SK-N-SH (cell line): ENCODE measurements around the gene CCNG1. TPM values are rescaled to one million over a fixed set of nuclear protein-coding genes. Genes with fewer than 3 reads are reported as not detected.

Experiments used
- CTCF ChIA-PET: fragments of 300-600, 350-600 bp; formaldehyde crosslinking; extraction: SDS; loops from one replicate; lab custom pipeline; 2021; lab: Yijun Ruan, JAX
- POLR2A ChIA-PET: fragments of 350-600 bp; sonication (Branson Sonifier 250); formaldehyde crosslinking; extraction: SDS; loops from one replicate; lab custom pipeline; 2020; ENCODE audit warnings: antibody characterized with exemption, inconsistent platforms; lab: Yijun Ruan, JAX
- DNase-seq: peaks from one replicate; pipeline ENCODE4 v3.0.0; 2012
- H2AFZ ChIP-seq: fragments of 200-600 bp; sonication (generic); 2 replicates; pipeline ENCODE4 v1.8.1; 2016; ENCODE audit warnings: antibody characterized with exemption, mild to moderate bottlenecking, low read depth
- H3F3A ChIP-seq: fragments of 200-600 bp; sonication (generic); replicated peaks from 2 replicates; pipeline ENCODE3; 2016; ENCODE audit warnings: antibody characterized with exemption, mild to moderate bottlenecking; ENCODE audit not compliant: insufficient read depth
- H3K27ac ChIP-seq, 2 experiments: fragments of 200-500 bp in 1 of 2; fragments of 200-600 bp in 1 of 2; sonication (Bioruptor generic) in 1 of 2; sonication (generic), shearing (Covaris generic) in 1 of 2; 2 replicates each; pipeline versions ENCODE4 v1.5.1 to v1.6.1; 2014 to 2016; ENCODE audit warnings: low read depth in 2 of 2, inconsistent platforms in 1 of 2, low read length in 1 of 2, mild to moderate bottlenecking in 1 of 2, mixed read lengths in 1 of 2
- H3K27me3 ChIP-seq: fragments of 200-600 bp; sonication (generic), shearing (Covaris generic); 2 replicates; pipeline ENCODE4 v1.6.1; 2016; ENCODE audit warnings: mixed run types; ENCODE audit not compliant: insufficient read depth
- H3K36me3 ChIP-seq, 2 experiments: fragments of 200-500 bp in 1 of 2; fragments of 200-600 bp in 1 of 2; sonication (Bioruptor generic) in 1 of 2; sonication (generic) in 1 of 2; replicated peaks in 1 of 2; 2 replicates each; pipeline versions ENCODE3 to v1.5.1; 2014 to 2016; ENCODE audit warnings: low read length in 1 of 2, mild to moderate bottlenecking in 1 of 2; ENCODE audit not compliant: insufficient read depth in 2 of 2, control insufficient read depth in 1 of 2
- H3K4me1 ChIP-seq, 2 experiments: fragments of 200-500 bp in 1 of 2; fragments of 200-600 bp in 1 of 2; sonication (Bioruptor generic) in 1 of 2; sonication (generic), shearing (Covaris generic) in 1 of 2; 2 replicates each; pipeline versions ENCODE4 v1.5.1 to v1.6.1; 2014 to 2016; ENCODE audit warnings: low read depth in 1 of 2, low read length in 1 of 2, mixed run types in 1 of 2; ENCODE audit not compliant: insufficient read depth in 2 of 2, control insufficient read depth in 1 of 2
- H3K4me2 ChIP-seq: fragments of 200-600 bp; sonication (generic), shearing (Covaris generic); 2 replicates; pipeline ENCODE4 v1.6.1; 2017; ENCODE audit warnings: mixed run types
- H3K4me3 ChIP-seq, 2 experiments: fragments of 200-500 bp in 1 of 2; fragments of 200-600 bp in 1 of 2; sonication (Bioruptor generic) in 1 of 2; sonication (generic), shearing (Covaris generic) in 1 of 2; 2 replicates each; pipeline versions ENCODE4 v1.5.1 to v1.8.1; 2014 to 2016; ENCODE audit warnings: low read depth in 2 of 2, inconsistent platforms in 1 of 2, low read length in 1 of 2, mild to moderate bottlenecking in 1 of 2, mixed read lengths in 1 of 2, moderate library complexity in 1 of 2
- H3K79me2 ChIP-seq: fragments of 200-600 bp; sonication (generic); 2 replicates; pipeline ENCODE4 v1.8.1; 2017; ENCODE audit warnings: mild to moderate bottlenecking; ENCODE audit not compliant: insufficient read depth
- H3K9ac ChIP-seq: fragments of 200-600 bp; sonication (generic); 2 replicates; pipeline ENCODE4 v1.6.1; 2017; ENCODE audit warnings: mixed run types
- H3K9me2 ChIP-seq: fragments of 200-600 bp; sonication (generic); 2 replicates; pipeline ENCODE4 v1.6.1; 2017; ENCODE audit warnings: mixed run types
- H3K9me3 ChIP-seq: fragments of 200-600 bp; sonication (generic); 2 replicates; pipeline ENCODE4 v1.6.1; 2017; ENCODE audit warnings: mixed run types, mild to moderate bottlenecking, moderate library complexity
- H4K20me1 ChIP-seq: fragments of 200-600 bp; sonication (generic); 2 replicates; pipeline ENCODE4 v1.6.1; 2017; ENCODE audit warnings: mild to moderate bottlenecking, mixed run types; ENCODE audit not compliant: insufficient read depth
- CHD2 ChIP-seq: fragments of 150-350 bp; IDR thresholded peaks from 2 replicates; pipeline ENCODE4 v1.6.1; 2018; ENCODE audit warnings: low read length; ENCODE audit not compliant: partially characterized antibody
- EP300 ChIP-seq, 2 experiments: IDR thresholded peaks; 2 replicates each; pipeline versions ENCODE4 v1.4.0 to v1.6.1; 2012; ENCODE audit warnings: borderline replicate concordance in 1 of 2, low read depth in 1 of 2, low read length in 1 of 2
- EZH2phosphoT487 ChIP-seq: fragments of 200-600 bp; sonication (generic); IDR thresholded peaks from 2 replicates; pipeline ENCODE4 v1.6.1; 2017; ENCODE audit warnings: low read depth, mixed run types, mild to moderate bottlenecking, antibody characterized with exemption, moderate library complexity, borderline replicate concordance
- FOXJ3 ChIP-seq: sonication (generic); formaldehyde crosslinking; IDR thresholded peaks from 2 replicates; pipeline ENCODE4 v1.5.1; 2020; ENCODE audit warnings: mild to moderate bottlenecking, missing genetic modification reagents
- GATA2 ChIP-seq: sonication (generic); formaldehyde crosslinking; IDR thresholded peaks from 2 replicates; pipeline ENCODE4 v1.5.0; 2020; ENCODE audit warnings: mild to moderate bottlenecking, missing genetic modification reagents
- IRF3 ChIP-seq: fragments of 150-350 bp; IDR thresholded peaks from 2 replicates; pipeline ENCODE4 v1.6.1; 2016; ENCODE audit warnings: mild to moderate bottlenecking, low read depth, low read length
- JUND ChIP-seq: IDR thresholded peaks from 2 replicates; pipeline ENCODE4 v1.4.0; 2012
- NFIC ChIP-seq: IDR thresholded peaks from 2 replicates; pipeline ENCODE4 v1.4.0; 2012; ENCODE audit warnings: borderline replicate concordance
- RAD21 ChIP-seq: IDR thresholded peaks from 2 replicates; pipeline ENCODE4 v1.6.1; 2012; ENCODE audit warnings: mild to moderate bottlenecking, low read length
- RCOR1 ChIP-seq: fragments of 150-350 bp; IDR thresholded peaks from 2 replicates; pipeline ENCODE4 v1.6.1; 2017; ENCODE audit warnings: antibody characterized with exemption, low read length
- REST ChIP-seq: IDR thresholded peaks from 2 replicates; pipeline ENCODE4 v1.6.1; 2012; ENCODE audit warnings: mild to moderate bottlenecking, low read depth, low read length, moderate library complexity
- TAF1 ChIP-seq: IDR thresholded peaks from 2 replicates; pipeline ENCODE4 v1.6.1; 2012; ENCODE audit warnings: low read depth, mild to moderate bottlenecking, low read length, moderate library complexity, borderline replicate concordance
- TCF12 ChIP-seq: IDR thresholded peaks from 2 replicates; pipeline ENCODE4 v1.4.0; 2012
- TEAD4 ChIP-seq: IDR thresholded peaks from 2 replicates; pipeline ENCODE4 v1.4.0; 2012; ENCODE audit warnings: mild to moderate bottlenecking, borderline replicate concordance; ENCODE audit not compliant: insufficient read depth
- WGBS: methylation state at CpG from one replicate; pipeline ENCODE4 v1.1.6; 2017; ENCODE audit warnings: low lambda C conversion rate; 5-methylcytosine and 5-hydroxymethylcytosine counted together
- polyA plus RNA-seq, 3 experiments: library from polyadenylated mRNA; depleted of rRNA; stranded (reverse); fragments of >200 nt; gene quantifications; 2 replicates each; pipeline ENCODE4 v1.2.3, GENCODE V29; 2012

CCNG1 gene
- polyA plus RNA-seq, 1 of the 3 experiments (the other 2 are of a cell fraction): 49.0 TPM

GRCh38 chr5:163456840-163457239, 19.4 kb downstream of the CCNG1 start (continued):
- TF ChIP-seq TEAD4 (no peak), RAD21 (no peak), FOXJ3 (CRISPR knock-in tag) (no peak), TCF12 (no peak), RCOR1 (no peak), CHD2 (no peak), REST (no peak), NFIC (no peak), JUND (no peak), EP300 (IDR thresholded peaks at IDR 0.05; ENCODE audit: borderline replicate concordance in 1 of 2, low read depth in 1 of 2, low read length in 1 of 2) (no peak)
- TF ChIP-seq, all 33 proteins: peak for 0

GRCh38 chr5:163458778-163459385, 21.5 kb downstream of the CCNG1 start:
- peak overlapping the region; percentile 98 to 99; a peak in 3 of 4 replicates for H3K27ac ChIP-seq
- peak overlapping the region; percentile 10 for H2AFZ ChIP-seq
- no peaks in the 10 kb centered on the region for H3K27me3 ChIP-seq
- H4K20me1 ChIP-seq: no peaks in the 10 kb centered on the region
- peak overlapping the region; percentile 70 to 90 for H3K4me3 ChIP-seq
- H3K4me2 ChIP-seq: peak overlapping the region; percentile 80
- no peaks in the 10 kb centered on the region for H3K9me3 ChIP-seq
- ChIA-PET CTCF (interaction anchor here (0.5 to 2.6 kb wide), 4 partner anchors 9 to 101 kb away, joined by 3 to 7 read pairs (median 4); no protein-coding TSS in a partner anchor), POLR2A (interaction anchor here (1.6 to 2.7 kb wide), 3 partner anchors 19 to 44 kb away, joined by 4 to 25 read pairs (median 5); partner anchors contain the start of gene CCNG1)
- peaks cover 11 to 18% of the 10 kb centered on the region in 2 experiments for H3K36me3 ChIP-seq
- peaks cover 53% of the 10 kb centered on the region for H3K79me2 ChIP-seq
- TF ChIP-seq FOXJ3 (CRISPR knock-in tag): no peak
- no peak for TF ChIP-seq REST
- no peak for TF ChIP-seq RAD21
- no peak for TF ChIP-seq EZH2phosphoT487
- TF ChIP-seq TAF1: no peak
- no peak for TF ChIP-seq IRF3
- no peak for TF ChIP-seq GATA2
- no peak for TF ChIP-seq NFIC
- peak overlapping the region; percentile 79 for H3K9ac ChIP-seq
- H3F3A ChIP-seq: peaks cover 43% of the 10 kb centered on the region
- peaks cover 12% of the 10 kb centered on the region in 2 experiments; a peak in 3 of 4 replicates for H3K4me1 ChIP-seq
- WGBS: 39% methylated on average over 6 of the region's 6 CpGs
- H3K9me2 ChIP-seq: no peaks in the 10 kb centered on the region
- no peak for DNase-seq
